Measurements from ENCODE around the gene SHMT2. TPM values are rescaled to one million over a fixed set of nuclear protein-coding genes. Genes with fewer than 3 reads are reported as not detected.

Gene SHMT2
- total and polyA plus RNA-seq, 2 donors from 2014 or later: 49.3 to 70.1 TPM

- Histone ChIP-seq H3K4me1 (ENCODE audit: control insufficient read depth in 2 of 3, insufficient read depth in 2 of 3, low read depth in 1 of 3, low read length in 3 of 3) (no peaks in the 10 kb centered on the region), H3K9me3 (ENCODE audit: control insufficient read depth in 2 of 3, insufficient read depth in 1 of 3, low read length in 3 of 3) (no peaks in the 10 kb centered on the region), H3K27me3 (ENCODE audit: control insufficient read depth, insufficient read depth, low read length) (no peaks in the 10 kb centered on the region), H3K9ac (ENCODE audit: low read length in 3 of 3) (no peak overlapping the region), H3K27ac (ENCODE audit: low read depth in 2 of 2, low read length in 2 of 2) (no peak overlapping the region), H3K4me3 (ENCODE audit: low read length in 3 of 3) (no peak overlapping the region), H3K36me3 (ENCODE audit: control insufficient read depth in 2 of 3, insufficient read depth in 3 of 3, low read length in 3 of 3) (peaks cover 6 to 61% (median 32%) of the 10 kb centered on the region in 3 donors)
- no peak for TF ChIP-seq CTCF (IDR thresholded peaks at IDR 0.05; ENCODE audit: borderline replicate concordance, extremely low read depth, insufficient read depth)
- DNase-seq (no peak), FAIRE-seq (no peak)
- intact Hi-C loops (cut with DNase I): no loop called here
These were observed 29.8 kb downstream of the SHMT2 start for GRCh38 chr12:57258977-57259970.

DNA sequence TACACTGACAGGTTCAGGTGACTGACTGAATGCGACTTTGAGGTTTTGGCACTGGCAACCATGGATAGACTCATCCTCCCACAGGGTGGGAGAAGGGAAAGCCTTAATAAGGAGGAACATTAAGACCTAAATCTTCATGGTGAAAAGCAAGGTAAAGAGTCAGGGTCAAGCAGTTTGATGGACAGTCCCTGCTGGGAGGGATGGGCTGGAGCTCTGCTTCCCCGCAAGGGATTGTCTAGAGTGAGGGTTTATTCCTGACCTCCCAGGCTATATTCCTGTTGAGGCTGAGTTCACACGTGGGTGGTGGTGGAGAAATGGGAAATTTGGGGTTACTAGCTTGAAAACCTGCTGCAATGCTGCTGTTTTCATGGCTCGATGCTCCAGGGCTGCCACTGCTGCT, 30.9 kb downstream of the SHMT2 start:
- H3K4me1 ChIP-seq (ENCODE audit: control insufficient read depth in 2 of 3, insufficient read depth in 2 of 3, low read depth in 1 of 3, low read length in 3 of 3): no peaks in the 10 kb centered on the region
- DNase-seq: no peak
- H3K27me3 ChIP-seq (ENCODE audit: control insufficient read depth, insufficient read depth, low read length): no peaks in the 10 kb centered on the region
- H3K4me3 ChIP-seq (ENCODE audit: low read length in 3 of 3): no peak overlapping the region
- peaks cover 6 to 58% (median 32%) of the 10 kb centered on the region in 3 donors for H3K36me3 ChIP-seq (ENCODE audit: control insufficient read depth in 2 of 3, insufficient read depth in 3 of 3, low read length in 3 of 3)
- H3K9me3 ChIP-seq (ENCODE audit: control insufficient read depth in 2 of 3, insufficient read depth in 1 of 3, low read length in 3 of 3): no peaks in the 10 kb centered on the region
- intact Hi-C loops (cut with DNase I): loop anchor here (10.0 kb wide), 1 partner anchor 194 kb away; the partner anchor contains the start of genes GLI1 and INHBE
- H3K9ac ChIP-seq (ENCODE audit: low read length in 3 of 3): no peak overlapping the region
- FAIRE-seq: no peak
- no peak for TF ChIP-seq CTCF (IDR thresholded peaks at IDR 0.05; ENCODE audit: borderline replicate concordance, extremely low read depth, insufficient read depth)
- no peak overlapping the region for H3K27ac ChIP-seq (ENCODE audit: low read depth in 2 of 2, low read length in 2 of 2)

- no peak for FAIRE-seq
- H3K9ac ChIP-seq (ENCODE audit: low read length in 3 of 3): no peak overlapping the region
These were observed 31.9 kb downstream of the SHMT2 start for GRCh38 chr12:57261428-57261865.

More at GRCh38 chr12:57261428-57261865, 31.9 kb downstream of the SHMT2 start:
- intact Hi-C loops (cut with DNase I): loop anchor here (10.0 kb wide), 1 partner anchor 193 kb away; the partner anchor contains the start of genes GLI1 and INHBE
- Histone ChIP-seq H3K9me3 (ENCODE audit: control insufficient read depth in 2 of 3, insufficient read depth in 1 of 3, low read length in 3 of 3) (no peaks in the 10 kb centered on the region), H3K4me3 (ENCODE audit: low read length in 3 of 3) (no peak overlapping the region), H3K36me3 (ENCODE audit: control insufficient read depth in 2 of 3, insufficient read depth in 3 of 3, low read length in 3 of 3) (peaks cover 6 to 49% (median 23%) of the 10 kb centered on the region in 3 donors), H3K27me3 (ENCODE audit: control insufficient read depth, insufficient read depth, low read length) (no peaks in the 10 kb centered on the region), H3K4me1 (ENCODE audit: control insufficient read depth in 2 of 3, insufficient read depth in 2 of 3, low read depth in 1 of 3, low read length in 3 of 3) (no peaks in the 10 kb centered on the region), H3K27ac (ENCODE audit: low read depth in 2 of 2, low read length in 2 of 2) (no peak overlapping the region)
- no peak for TF ChIP-seq CTCF (IDR thresholded peaks at IDR 0.05; ENCODE audit: borderline replicate concordance, extremely low read depth, insufficient read depth)
- peak in 2 of 5 donors; percentile 43 to 52 for DNase-seq

Measured in kidney (tissue), 14 donors.